Measurements from ENCODE around the gene TRIM49D2.
"Not testable (repeated sequence)": the region's sequence is repeated elsewhere in the genome, so short reads cannot be mapped to it uniquely, and the experiment has no call there.

Gene TRIM49D2, protein sequence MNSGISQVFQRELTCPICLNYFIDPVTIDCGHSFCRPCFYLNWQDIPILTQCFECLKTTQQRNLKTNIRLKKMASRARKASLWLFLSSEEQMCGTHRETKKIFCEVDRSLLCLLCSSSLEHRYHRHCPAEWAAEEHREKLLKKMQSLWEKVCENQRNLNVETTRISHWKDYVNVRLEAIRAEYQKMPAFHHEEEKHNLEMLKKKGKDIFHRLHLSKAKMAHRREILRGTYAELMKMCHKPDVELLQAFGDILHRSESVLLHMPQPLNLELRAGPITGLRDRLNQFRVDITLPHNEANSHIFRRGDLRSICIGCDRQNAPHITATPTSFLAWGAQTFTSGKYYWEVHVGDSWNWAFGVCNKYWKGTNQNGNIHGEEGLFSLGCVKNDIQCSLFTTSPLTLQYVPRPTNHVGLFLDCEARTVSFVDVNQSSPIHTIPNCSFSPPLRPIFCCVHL

DNA sequence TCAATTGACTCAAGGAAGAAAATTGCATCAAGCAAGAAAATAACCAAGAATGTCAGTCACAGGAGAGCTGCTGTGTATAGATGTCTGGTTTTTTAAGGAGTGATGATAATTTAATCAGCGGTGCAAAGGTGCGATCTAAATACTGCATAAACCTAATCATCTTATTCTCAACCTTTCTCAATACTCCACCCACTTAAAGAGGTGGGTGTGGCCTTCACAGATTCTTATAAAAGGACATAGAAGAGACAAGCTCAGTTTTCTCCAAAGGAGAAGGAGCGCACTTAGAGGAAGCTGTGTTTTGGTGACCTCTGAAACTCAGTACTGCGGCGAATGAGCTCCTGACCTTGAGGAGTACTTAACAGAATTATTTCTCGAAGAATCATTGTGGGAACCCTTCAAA lies at the start of gene TRIM49D2:
Gene TRIM49D2, plus strand, starts transcription at position 301 of the 400 bp plus-strand sequence. CDS start 2,698 bp downstream, outside the sequence.
- not testable (repeated sequence) for DNase-seq (ENCODE audit: low read depth in 2 of 2)

DNA sequence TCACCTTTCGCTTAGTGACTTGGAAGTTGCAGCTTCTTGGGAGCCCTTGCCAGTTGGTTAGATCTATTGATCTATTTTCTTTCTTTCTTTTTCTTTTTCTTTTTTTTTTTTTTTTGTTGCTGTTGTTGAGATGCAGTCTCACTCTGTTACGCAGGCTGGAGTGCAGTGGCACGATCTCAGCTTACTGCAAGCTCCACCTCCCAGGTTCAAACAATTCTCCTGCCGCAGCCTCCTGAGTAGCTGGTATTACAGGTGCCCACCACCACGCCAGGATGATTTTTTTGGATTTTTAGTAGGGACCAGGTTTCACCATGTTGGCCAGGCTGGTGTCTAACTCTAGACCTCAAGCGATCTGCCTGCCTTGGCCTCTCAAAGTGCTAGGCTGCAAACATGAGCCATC lies 46.4 kb upstream of the TRIM49D2 start:
- not testable (repeated sequence) for DNase-seq (ENCODE audit: low read depth in 2 of 2)

DNA sequence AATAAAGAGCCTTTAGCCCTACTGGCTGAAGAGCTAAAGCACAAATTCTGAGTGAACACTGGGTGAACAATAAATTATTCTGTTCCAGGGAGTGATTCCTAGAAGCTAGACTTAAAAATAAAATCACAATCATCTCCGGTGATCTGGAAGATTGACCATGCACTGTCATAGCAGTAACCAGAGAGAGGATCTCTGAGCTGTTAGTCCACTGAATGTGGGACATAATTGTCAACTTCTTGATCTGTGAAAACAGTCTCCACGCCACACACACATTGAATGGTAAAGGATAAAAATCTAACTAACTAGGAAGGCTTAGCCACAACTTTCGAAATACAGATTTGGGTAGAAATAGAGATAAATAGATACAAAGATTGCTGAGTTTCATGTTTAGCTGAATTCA lies 30.6 kb upstream of the TRIM49D2 start:
- DNase-seq (ENCODE audit: low read depth in 2 of 2) = not testable (repeated sequence)

DNA sequence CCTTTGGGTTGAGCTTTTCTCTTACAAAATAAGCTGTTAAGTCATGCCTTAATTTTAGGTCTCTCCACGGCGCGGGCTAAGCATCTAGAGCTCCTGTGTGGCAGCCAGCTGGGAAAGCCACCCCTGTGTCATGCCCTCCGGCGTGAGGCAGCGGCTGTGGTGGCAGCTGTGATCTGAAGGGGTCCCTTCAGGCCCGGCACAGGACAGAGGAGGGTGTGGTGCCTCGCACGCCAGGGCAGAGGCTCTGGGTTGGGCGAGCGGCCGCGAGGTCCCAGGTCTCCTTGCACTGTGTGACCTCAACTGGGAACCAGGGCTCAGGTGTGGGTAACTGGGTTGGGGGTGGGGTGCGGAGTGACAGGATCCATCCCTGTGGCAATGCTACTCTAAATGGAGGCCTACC lies 23.1 kb upstream of the TRIM49D2 start:
- not testable (repeated sequence) for DNase-seq (ENCODE audit: low read depth in 2 of 2)

DNA sequence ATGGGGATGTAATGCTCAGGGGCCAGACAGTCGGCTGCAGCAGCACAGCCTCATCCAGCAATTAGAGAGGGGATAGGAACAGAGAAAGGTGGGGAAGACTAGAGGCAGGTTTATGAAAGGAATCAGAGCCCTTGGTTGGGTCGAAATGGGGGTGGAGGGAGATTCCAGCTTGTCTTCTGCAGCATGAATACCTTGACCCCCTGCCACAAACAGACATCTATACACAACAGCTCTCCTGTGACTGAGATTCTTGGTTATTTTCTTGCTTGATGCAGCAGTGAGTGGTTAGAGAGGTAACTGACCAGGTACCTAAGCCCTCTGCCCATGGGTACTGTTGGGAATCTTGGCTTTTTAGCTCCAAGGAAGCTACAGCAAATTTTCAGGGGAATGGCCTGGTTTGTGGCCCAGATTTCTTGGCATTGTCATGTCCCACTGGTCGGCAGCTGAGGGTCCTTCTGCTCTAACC lies 1.6 kb upstream of the TRIM49D2 start, which contains the start of gene TRIM49D1:
Gene TRIM49D1, minus strand, starts transcription at position 51 of the 466 bp plus-strand sequence. CDS start 4,535 bp downstream, outside the sequence.
- no peak for DNase-seq (ENCODE audit: low read depth in 2 of 2)

DNA sequence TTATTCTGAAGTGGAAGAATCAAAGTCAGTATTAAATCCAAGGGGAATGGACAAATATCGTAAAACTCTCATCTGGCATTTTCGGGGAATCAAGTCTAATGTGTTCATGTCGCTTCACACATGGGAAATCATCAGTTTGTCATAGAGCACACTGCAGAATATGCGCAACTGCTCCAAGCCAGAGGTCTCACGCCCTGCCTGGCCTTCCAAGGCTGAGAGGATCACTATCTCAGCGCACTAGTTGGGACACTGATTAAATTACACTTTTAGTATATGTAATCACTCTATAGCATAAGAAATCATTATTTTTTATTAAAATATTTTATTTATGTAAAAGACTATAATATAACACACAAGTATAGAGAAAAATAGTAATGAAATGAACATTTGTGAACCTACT lies 37.0 kb downstream of the TRIM49D2 start:
- not testable (repeated sequence) for DNase-seq (ENCODE audit: low read depth in 2 of 2)

DNA sequence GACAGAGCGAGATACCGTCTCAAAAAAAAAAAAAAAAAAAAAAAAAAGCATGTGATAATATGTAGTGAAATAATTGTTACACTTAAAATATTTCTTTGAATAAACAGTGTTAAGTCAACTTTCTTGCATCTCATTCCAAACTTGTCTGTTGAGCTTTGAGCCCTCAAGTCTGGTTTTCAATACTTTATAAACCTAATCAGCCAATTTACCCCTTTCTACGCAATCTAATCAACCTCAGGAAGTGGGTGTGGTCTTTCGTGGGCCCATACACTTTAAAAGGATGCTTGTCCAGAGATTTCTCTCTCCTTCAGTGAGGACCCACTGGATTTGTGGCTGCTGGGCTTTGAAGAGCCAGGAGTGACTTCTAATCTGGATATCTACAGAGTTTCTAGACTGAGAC lies 41.9 kb downstream of the TRIM49D2 start, which contains the start of gene TRIM64:
Gene TRIM64, plus strand, starts transcription at position 301 of the 400 bp plus-strand sequence. CDS start 2,467 bp downstream, outside the sequence.
- DNase-seq (ENCODE audit: low read depth in 2 of 2) = not testable (repeated sequence)
